HG02588 (cell line): ENCODE measurements around the gene ACTA2.
A peak's percentile ranks its signal among the peaks of the same experiment; 100 is the strongest.

Experiments
- ATAC-seq: cut with Tn5 transposase; IDR thresholded peaks from one replicate; pipeline ENCODE4 v1.9.1; 2021; ENCODE audit warnings: mild to moderate bottlenecking, moderate library complexity; ENCODE audit not compliant: unreplicated experiment

Gene ACTA2

GRCh38 chr10:88952647-88953111 lies at the start of gene ACTA2:
ACTA2 (minus strand) TSS chr10:88952773; CDS start chr10:88948930, 3,843 bp downstream.
- no peak for ATAC-seq

DNA sequence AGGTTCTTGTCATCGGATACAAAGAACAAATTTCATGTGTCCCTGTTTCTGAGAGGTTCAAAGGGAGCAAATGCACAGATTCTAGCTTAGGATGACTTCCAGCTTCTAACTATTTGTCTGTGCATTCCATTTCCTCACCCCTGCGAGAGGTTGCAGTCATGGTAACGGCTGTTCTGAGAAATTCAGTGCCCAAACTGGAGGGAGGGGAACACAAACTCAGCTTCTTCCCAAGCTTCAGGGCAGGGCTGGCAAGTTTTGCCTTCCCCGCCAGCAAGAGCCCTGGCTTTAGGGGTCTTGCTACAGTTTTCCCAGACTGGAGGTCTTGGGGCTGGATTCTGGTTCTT lies 49.1 kb upstream of the ACTA2 start:
- no peak for ATAC-seq

- no peak for ATAC-seq
Observed at GRCh38 chr10:89001024-89001728, 48.6 kb upstream of the ACTA2 start.

DNA sequence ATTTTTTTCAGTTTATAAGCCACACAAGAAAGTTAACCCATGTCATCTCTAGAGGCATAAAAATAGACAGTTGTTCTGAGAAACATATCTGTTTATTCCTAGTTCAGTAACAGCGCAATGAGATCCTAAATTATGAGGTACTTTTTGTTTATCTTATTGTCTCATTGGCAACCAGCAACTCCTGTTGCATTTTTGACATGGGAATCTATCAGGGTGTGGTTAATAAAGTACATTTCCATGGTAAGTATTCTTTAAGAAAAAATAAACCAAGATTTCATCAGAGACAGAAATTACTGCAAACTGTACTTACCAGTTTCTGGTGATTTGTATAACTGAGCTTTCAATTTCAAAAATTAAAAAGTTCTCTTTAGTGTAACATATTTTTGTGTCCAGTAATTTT lies 47.1 kb upstream of the ACTA2 start:
- no peak for ATAC-seq

DNA sequence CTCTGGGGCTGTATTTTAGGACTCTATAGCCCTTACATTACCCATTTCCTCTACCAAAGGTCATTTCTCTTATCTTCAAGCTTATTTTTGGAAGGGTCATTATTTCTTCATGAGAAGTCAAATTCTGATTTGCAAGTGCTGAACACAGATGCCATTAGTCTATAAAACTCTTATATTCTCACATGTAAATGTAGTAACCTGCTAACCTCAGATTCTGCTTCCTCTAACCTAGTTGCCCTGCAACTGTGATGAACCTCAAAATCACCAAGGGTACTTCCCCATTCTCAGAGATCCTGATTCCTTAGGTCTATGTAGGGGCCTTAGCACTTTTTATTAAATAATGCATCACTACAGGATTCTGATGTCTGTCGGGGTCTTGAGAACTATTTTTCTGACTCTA lies 44.4 kb upstream of the ACTA2 start:
- peak; percentile 50 for ATAC-seq

GRCh38 chr10:88995156-88995876 lies 42.7 kb upstream of the ACTA2 start:
- ATAC-seq: no peak

DNA sequence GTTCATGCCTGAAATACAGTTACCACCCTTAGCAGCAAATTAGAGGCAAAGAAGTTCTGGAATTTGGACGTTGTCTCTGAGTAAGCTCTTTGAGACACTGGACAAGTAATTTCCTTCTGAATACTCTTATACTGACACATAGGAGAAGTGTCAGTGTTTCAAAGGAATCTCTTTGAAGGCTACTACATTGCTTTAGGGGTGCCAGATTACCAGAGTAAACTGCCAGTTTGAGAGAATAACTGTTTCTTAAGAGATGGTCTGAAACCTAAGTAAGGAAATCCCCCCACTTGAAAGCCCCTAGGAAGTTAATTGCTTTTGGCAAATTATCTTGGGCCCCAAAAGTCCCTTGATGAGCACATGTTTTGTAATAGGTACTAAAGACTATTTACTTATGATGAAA lies 41.4 kb upstream of the ACTA2 start:
- ATAC-seq: no peak

DNA sequence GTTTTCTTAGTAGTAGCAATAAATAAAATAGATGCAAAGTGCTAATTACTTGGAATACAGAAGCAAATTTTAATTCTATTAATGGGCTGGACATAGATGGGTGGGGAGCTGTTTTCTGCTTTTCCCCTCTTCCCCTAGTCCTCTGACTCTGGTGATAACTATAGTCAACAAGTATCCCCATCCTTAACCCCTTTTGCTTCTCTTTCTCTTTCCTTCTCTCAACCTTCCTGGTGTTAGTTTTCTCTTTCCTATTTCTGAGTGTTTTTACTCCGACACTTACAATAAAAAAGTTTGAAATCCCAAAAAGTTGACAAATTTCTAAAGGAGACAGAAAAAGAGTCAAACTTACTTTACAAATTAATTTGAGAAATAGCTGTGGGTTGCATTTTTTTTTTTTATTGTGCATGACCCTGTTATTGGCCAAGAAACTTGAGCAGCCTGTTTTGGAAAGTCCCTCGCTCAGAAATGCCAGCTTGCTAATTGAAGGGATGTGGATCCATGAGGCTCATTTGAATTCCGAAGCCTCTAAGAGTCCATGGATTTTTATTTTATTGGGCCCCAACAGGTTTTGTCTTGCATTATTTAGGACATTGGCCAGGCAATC lies 40.5 kb upstream of the ACTA2 start:
- no peak for ATAC-seq

DNA sequence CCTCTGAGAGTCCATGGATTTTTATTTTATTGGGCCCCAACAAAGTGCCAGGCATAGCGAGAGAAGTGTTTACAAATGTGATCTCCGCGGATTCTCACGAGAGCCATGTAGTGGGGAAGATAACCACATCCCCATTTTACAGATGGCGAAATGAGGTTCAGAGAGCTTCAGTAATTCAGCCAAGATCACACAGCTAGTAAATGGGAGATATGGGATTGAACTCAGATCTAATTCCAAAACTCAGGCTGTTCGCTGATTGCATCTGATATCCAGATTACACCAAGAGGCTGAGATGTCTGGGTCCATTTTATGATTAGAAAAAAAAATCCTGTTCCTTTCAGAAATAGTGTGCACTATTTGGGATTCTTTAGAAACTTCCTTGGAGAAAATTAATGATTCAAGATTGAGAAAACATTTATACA lies 39.3 kb upstream of the ACTA2 start:
- ATAC-seq: no peak

DNA sequence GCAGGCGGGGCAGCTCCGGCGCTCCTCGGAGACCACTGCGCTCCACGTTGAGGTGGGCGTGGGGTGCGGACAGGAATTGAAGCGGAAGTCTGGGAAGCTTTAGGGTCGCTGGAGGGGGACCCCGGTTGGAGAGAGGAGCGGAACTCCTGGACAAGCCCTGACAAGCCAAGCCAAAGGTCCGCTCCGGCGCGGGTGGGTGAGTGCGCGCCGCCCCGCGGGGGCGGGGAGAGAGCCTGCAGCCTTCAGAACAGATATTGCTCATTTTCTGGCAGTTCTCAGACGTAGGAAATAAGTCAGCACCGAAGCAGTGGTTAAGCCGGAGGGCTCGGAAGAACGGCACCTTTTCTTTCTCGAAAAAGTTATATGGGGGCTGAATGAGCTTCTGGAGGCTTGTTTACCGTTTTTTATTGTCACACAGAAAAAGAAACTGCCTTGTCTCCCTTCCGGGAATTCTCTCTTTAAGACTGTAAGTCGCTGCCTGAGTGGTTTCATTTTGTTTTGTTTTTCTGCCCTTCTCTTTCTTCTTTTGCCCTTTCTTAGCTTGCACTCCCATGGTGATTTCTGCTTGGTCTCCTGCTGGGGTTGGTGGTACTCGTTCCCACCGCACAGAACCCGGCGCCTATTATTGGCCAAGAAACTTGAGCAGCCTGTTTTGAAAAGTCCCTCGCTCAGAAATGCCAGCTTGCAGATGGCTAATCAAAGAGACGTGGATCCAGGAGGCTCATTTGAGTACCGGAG lies 38.8 kb upstream of the ACTA2 start:
- ATAC-seq: peak; percentile 40

- ATAC-seq: peak; percentile 72
Observed at GRCh38 chr10:88990384-88991160, 38.0 kb upstream of the ACTA2 start, which contains the start of gene FAS. FAS (plus strand) TSS chr10:88990798; CDS start chr10:88990877, 79 bp downstream.

- ATAC-seq: peak; percentile 6
Observed at GRCh38 chr10:88989824-88990383, 37.3 kb upstream of the ACTA2 start.

DNA sequence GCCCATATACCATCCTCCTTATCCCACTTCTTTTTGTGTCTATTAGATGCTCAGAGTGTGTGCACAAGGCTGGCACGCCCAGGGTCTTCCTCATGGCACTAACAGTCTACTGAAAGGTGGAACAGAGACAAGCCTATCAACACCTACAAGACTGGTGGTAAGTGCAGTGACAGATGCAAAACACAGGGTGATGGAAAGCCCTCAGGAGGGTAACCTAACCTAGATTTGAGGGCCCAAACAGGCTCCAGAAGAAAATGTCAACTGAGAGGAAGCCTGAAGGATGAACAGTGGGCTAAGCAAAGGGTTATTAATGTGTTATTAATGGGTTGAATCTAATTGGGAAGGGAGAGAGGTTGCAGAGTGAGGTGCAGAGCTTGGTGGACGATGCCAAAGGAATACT lies 36.9 kb upstream of the ACTA2 start:
- ATAC-seq: no peak

DNA sequence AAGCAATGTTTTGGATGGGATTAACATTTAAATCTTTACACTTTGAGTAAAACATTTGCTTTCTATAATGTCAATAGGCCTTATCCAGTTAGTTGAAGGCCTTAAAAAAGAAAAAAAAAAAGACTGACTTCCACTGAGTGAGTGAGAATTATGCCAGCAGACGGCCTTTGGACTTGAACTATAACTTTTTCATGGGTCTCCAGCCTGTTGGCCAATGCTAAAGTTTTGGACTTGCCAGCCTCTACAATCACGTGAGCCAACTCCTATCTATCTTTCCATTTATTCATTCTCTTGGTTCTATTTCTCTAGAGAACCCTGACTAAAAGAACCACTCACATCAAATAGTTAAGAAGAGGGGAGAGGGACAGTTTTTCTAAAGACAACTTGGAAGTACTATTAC lies 35.3 kb upstream of the ACTA2 start:
- ATAC-seq: no peak

DNA sequence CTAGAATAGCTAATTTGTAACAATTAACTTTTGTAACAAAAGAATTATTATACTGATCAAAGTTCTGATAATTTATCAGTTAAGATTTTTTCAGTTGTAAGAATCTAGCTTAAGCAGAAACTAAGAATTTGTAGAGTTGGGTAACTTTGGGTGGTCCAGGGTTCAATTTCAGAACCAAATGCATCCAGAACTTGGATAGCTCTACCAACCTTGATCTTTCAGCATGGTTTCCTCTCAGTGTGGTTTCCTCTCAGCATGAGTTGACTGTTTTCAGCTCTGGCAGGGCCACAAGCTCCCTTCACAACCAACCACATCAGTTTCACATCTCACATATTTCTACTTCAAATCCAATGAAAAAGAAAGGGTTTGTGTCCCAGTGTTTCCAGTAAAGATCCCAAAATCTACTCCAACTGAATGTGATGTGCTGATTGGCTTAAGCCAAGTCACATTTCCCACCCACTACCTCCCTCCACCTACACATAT lies 34.7 kb upstream of the ACTA2 start:
- ATAC-seq: no peak

DNA sequence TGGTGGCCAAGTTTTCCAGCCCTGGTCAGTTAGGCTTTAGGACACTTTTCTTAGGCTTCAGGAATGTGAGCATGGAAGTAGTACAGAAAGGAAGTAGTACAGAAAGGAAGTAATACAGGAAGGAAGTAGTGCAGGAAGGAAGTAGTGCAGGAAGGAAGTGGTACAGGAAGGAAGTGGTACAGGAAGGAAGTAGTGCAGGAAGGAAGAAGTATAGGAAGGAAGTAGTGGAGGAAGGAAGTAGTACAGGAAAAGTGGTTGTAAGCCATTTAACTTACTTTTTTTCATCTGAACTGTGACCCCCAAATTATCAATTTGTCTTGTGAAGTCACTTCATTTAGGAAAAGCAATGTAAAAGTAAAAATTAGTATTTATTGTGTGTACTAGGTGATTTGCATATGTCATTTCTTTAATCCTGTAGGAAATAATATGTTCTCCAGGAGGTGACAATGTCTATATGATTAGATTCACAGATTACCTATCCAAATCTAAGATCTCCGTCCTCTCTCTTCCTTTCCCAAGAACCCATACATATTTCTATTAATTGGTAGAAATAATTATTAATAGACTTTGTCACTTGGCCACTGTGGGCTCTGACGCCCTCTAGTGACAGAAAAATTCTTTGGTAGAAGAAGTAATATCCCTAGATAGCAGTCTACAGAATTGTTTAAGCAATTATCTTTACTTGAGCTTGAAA lies 34.1 kb upstream of the ACTA2 start:
- no peak for ATAC-seq

- no peak for ATAC-seq
Observed at GRCh38 chr10:88984525-88984924, 32.0 kb upstream of the ACTA2 start.

DNA sequence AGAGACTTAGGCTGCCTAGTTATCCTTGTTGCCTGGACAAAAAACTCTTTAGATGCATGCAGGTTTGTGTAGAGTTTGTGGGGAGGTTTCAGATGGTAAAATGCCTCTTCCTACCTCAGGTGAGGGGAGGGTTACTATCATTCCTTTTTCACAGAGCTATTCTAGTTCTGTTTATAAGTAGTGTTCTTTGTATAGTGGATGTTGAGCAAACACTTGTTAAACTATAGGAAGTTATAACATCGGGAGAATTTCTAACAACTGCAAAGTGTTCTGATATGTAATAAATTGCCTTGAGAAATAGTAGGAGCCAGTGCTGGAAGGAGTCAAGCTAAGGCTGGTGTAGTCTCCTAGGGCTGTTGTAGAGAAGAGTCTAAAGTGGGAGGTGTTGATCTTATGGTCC lies 31.4 kb upstream of the ACTA2 start:
- ATAC-seq: no peak

DNA sequence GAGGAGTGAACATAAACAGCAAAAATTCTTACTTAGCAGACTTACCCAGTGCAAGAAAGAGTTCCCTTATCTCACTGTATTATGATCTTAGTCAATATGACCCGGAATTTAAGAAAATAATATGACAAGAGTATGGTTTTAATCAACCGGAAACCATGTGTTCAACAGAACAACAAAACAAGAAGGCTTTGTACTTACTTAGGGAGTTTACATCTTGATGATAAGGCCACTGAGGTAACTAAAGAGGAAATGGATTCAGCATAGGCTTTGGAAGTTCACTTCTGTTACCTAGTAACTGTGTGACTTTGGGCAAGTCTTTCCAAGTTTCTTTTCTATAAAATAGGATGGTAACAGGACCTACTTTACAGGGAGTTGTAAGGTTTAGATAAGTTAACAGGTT lies 30.6 kb upstream of the ACTA2 start:
- no peak for ATAC-seq
